A549 (cell line): ENCODE data around the gene PANX2.

ENCODE experiments used
- CEBPB ChIP-seq, 2 experiments: fragments of >200 bp in 1 of 2; sonication (Bioruptor Twin) in 1 of 2; formaldehyde crosslinking in 1 of 2; IDR thresholded peaks; 2 replicates each; pipeline ENCODE4 v1.6.1; 2012 to 2016
- EHMT2 ChIP-seq: fragments of 200-600 bp; sonication (generic); IDR thresholded peaks from 2 replicates; pipeline ENCODE4 v1.6.1; 2016; ENCODE audit warnings: antibody characterized with exemption, low read depth, mild to moderate bottlenecking, moderate library complexity
- ESRRA ChIP-seq: fragments of 150-350 bp; IDR thresholded peaks from 2 replicates; pipeline ENCODE4 v1.6.1; 2014; ENCODE audit warnings: mild to moderate bottlenecking, low read length, borderline replicate concordance
- TF ChIP-seq, protein P1 (sequence below): fragments of >200 bp; sonication (Bioruptor Twin); formaldehyde crosslinking; IDR thresholded peaks from 3 replicates; pipeline ENCODE4 v1.5.1; 2016

GRCh38 chr22:50144005-50144614 lies 26.4 kb upstream of the PANX2 start:
- TF ChIP-seq CEBPB (IDR thresholded peaks at IDR 0.05) (no peak), ESRRA (no peak), EHMT2 (no peak)
- TF ChIP-seq, protein P1, sequence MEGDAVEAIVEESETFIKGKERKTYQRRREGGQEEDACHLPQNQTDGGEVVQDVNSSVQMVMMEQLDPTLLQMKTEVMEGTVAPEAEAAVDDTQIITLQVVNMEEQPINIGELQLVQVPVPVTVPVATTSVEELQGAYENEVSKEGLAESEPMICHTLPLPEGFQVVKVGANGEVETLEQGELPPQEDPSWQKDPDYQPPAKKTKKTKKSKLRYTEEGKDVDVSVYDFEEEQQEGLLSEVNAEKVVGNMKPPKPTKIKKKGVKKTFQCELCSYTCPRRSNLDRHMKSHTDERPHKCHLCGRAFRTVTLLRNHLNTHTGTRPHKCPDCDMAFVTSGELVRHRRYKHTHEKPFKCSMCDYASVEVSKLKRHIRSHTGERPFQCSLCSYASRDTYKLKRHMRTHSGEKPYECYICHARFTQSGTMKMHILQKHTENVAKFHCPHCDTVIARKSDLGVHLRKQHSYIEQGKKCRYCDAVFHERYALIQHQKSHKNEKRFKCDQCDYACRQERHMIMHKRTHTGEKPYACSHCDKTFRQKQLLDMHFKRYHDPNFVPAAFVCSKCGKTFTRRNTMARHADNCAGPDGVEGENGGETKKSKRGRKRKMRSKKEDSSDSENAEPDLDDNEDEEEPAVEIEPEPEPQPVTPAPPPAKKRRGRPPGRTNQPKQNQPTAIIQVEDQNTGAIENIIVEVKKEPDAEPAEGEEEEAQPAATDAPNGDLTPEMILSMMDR: no peak
